Astrocyte of the hippocampus (primary cell): ENCODE measurements around the gene CFLAR.

ENCODE experiments used
- DNase-seq: peaks from one replicate; pipeline ENCODE4 v3.0.0; 2011; ENCODE audit warnings: low read depth, low spot score

CFLAR gene

DNA sequence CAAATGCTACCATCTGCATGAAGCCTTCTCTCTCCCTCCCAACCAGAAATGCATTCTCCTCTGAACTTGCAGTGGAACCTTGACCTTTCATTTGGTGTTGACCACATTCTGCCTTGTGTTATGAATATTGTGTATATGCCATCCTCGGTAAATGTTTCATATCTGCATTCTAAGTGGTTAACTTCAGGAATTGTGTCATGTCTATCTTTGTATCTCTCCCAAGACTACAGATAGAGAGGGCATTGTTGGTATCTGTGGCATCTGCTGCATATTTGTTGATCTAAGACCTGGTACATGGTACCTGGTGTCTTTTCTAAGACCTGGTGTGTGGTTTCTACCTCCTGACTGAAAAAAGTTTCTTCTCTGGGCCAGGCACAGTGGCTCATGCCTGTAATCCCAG, 101.0 kb downstream of the CFLAR start:
- DNase-seq: no peak

DNA sequence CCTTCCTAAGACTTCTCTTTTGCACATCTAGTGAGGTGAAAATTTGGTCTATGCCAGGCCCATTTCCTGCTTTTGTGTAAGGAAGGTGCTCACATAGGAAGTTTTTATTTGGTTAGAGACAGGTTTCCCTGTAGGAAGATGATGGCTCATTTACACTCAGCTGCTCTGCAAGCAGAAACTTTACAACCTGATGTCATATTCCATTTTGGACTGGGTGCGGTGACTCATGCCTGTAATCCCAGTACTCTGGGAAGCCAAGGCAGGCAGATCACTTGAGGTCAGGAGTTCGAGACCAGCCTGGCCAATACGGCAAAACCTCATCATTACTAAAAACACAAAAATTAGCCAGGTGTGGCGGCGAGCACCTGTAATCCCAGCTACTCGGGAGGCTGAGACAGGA, 102.8 kb downstream of the CFLAR start:
- DNase-seq: no peak

DNA sequence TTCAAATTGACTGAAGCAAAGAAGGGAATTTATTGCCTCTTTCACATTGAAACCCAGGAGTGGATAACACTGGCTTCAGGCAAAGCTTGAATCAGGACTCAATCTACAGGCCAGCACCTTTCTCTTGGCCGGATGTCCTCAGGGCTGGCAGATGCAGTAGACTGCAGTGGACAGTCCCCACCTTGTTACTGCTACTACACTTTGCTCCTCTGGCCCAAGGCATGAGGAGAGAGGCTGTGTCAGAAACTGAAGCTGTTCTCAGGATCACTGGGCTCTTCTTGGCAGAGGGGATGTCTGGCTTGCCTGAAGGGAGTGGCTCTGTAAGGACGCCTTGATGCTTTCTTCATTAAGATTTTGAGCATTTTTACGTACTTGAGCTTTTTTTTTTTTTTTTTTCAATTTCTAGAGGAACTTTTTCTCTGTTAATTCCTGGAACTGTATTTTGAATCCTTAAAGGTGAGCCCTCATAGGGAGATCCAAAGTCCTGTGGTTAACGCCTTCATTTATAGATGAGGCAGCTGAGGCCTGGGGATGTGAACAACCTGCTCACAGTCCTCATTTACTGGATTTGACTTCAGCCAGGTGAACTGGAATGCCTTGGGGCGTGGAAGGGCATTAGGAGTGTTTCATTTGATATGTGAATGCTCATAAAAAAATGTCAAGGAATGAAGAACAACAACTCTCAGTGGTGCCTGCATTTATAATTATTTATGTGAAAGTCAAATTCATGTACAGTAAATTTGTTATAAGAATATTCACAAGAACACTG, 103.5 kb downstream of the CFLAR start:
- no peak for DNase-seq

DNA sequence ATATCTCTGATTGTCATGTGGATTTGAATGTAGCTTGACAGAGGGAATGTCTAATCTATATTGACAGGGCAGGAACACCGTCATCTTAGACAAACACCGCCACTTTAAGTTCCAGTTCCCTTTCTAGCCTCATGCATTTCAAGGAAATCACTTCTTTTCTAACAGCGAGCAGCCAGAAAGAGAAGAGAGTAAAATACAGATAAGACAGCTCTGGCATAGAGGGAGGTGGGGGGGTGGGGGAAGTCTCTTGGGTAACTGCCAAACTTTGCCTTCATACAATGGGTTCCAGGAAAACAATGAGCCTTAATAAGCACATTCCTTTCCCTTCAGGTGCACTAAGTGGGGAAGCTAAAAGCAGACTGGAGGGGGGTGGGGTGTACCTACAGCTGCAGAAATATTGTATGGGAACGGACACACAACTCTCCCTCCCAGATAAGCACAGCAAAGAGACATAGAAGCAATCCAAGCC, 104.2 kb downstream of the CFLAR start:
- DNase-seq: peak; percentile 22

DNA sequence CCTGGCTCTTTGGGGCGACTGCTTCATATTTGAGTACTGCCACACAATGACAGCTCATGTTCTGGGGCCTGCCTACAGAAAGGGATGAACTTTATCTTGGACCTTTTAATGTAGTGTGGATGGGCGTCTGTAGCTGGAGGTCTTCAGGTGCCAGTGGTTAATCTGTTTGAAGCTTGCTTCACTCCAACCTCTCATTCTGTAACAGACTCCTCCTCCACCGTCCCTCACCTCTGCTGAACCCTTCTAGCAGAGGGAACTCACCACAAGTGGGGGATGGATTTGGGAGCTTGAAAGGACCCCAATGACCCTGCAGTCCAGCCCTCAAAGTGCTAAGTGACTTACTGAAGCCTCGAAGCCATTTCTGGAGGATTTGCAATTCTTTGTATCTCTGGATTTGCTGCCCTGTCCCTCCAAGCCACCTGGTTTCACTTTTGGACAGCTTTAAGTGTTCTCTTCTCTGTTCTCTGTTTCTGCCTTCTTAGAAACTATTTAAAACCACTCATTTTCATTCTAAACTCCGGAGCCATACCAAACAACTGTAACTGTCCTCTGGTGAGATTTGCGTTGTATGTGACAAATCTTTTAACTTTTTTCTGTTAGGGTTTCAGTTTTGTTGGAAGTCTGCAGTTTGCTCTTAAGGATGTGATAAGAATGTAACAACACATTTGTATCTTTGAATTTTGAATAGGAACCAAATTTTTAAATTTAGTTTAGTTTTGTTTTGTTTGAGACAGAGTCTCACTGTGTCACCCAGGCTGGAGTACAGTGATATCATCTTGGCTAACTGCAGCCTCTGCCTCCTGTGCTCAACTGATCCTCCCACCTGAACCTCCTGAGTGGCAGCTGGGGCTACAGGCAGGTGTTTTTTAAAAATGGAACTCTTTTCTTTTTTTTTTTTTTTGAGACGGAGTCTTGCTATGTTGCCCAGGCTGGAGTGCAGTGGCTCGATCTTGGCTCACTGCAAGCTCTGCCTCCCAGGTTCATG, 107.4 kb downstream of the CFLAR start:
- DNase-seq: no peak
